Stimulated activated memory B cell treated with anti-CD40 and anti-IgM and Interleukin-4, amounts not matched to agents 10 μg/mL and 1 μg/mL and 100 μg/mL, for 72 hours (primary cell): ENCODE measurements around the gene ISCA1.
A peak's percentile ranks its signal among the peaks of the same experiment; 100 is the strongest.

Experiments
- ATAC-seq: fragments of 150-1000 bp; cut with Tn5 transposase; 2 replicates; pipeline ENCODE4 v1.10.0; 2021
- H3K27ac Mint-ChIP-seq: one replicate; pipeline ENCODE4 v1.8.0; 2022; ENCODE audit warnings: mild to moderate bottlenecking, mixed read lengths
- H3K27me3 Mint-ChIP-seq: one replicate; pipeline ENCODE4 v1.8.0; 2022; ENCODE audit warnings: mixed read lengths
- H3K36me3 Mint-ChIP-seq: one replicate; pipeline ENCODE4 v1.8.0; 2022; ENCODE audit warnings: mixed read lengths
- H3K4me1 Mint-ChIP-seq: one replicate; pipeline ENCODE4 v1.8.0; 2022; ENCODE audit warnings: mixed read lengths
- H3K4me3 Mint-ChIP-seq: one replicate; pipeline ENCODE4 v1.8.0; 2022; ENCODE audit warnings: mild to moderate bottlenecking, moderate library complexity, mixed read lengths
- H3K9me3 Mint-ChIP-seq: one replicate; pipeline ENCODE4 v1.8.0; 2022; ENCODE audit warnings: mixed read lengths

ISCA1 gene

GRCh38 chr9:86217076-86217755, 65.1 kb downstream of the ISCA1 start:
- Mint-ChIP-seq H3K9me3 (no peaks in the 10 kb centered on the region), H3K27ac (no peak overlapping the region), H3K4me3 (no peak overlapping the region), H3K4me1 (no peaks in the 10 kb centered on the region), H3K36me3 (no peaks in the 10 kb centered on the region), H3K27me3 (no peaks in the 10 kb centered on the region)
- ATAC-seq: peak; percentile 24
